ENCODE results near the gene FBXL20.

- no peak for TF ChIP-seq CTCF (conservative IDR thresholded peaks at IDR 0.05 in 1 of 2, IDR thresholded peaks at IDR 0.05 in 1 of 2; ENCODE audit: low read depth in 1 of 2, low read length in 2 of 2)
- no peak for TF ChIP-seq EZH2 (IDR thresholded peaks at IDR 0.05; ENCODE audit: low read length, missing control alignments)
These were observed 647 bp downstream of the FBXL20 start for GRCh38 chr17:39400547-39401411.

All from fibroblast of lung (primary cell).